Astrocyte of the spinal cord (primary cell): ENCODE measurements around the gene SLC26A9.
"Not testable (repeated sequence)": the region's sequence is repeated elsewhere in the genome, so short reads cannot be mapped to it uniquely, and the experiment has no call there.

Source experiments
- DNase-seq: peaks from one replicate; pipeline ENCODE4 v3.0.0; 2011; ENCODE audit warnings: low read depth, low spot score
- H3K4me3 ChIP-seq: 2 replicates; pipeline ENCODE4 v1.5.1; 2011; ENCODE audit warnings: low read depth, mild to moderate bottlenecking, low read length, moderate library complexity
- in situ Hi-C: cut with HindIII; loops from 2 replicates; pipeline ENCODE4 v1.10.0; 2017; ENCODE audit warnings: low sequenced_read_pairs
- TF ChIP-seq, protein P1 (sequence below): IDR thresholded peaks from 2 replicates; pipeline ENCODE4 v1.5.1; 2012; ENCODE audit warnings: low read depth, mild to moderate bottlenecking, low read length, inconsistent platforms

The SLC26A9 gene

DNA sequence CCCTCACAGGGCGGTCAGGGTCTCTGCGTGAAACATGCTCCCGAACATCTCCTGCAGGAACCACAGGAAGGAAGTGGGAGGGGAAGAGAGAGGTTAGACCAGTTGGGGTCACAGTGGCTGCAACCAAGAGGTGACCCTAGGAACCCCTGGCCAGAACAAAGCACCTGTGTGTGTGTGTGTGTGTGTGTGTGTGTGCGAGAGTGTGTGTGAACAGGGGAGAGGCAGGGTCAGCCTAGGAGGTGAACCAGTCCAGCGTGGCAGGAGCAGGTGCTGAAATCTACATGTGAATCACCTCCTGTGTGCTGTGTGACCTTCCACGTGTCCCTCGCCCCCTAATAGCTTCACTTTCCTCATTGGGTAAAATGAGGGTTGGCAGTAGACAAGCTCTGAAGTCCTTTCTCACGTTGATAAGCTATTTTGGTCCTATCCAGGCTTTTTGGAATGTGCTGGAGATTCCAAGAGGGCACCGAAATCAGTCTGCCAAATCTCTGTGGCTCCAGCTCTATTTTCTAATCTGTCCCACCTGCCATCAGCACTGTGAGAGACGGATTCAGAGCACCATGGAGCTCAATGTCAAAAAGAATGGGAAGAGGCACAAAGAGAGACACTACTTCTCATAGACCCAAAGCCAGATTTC is 27.8 kb downstream of the SLC26A9 start:
- no peak for DNase-seq
- in situ Hi-C loops = loop anchor here (25.0 kb wide), 1 partner anchor 197 kb away; the partner anchor contains the start of gene AVPR1B
- TF ChIP-seq, protein P1, sequence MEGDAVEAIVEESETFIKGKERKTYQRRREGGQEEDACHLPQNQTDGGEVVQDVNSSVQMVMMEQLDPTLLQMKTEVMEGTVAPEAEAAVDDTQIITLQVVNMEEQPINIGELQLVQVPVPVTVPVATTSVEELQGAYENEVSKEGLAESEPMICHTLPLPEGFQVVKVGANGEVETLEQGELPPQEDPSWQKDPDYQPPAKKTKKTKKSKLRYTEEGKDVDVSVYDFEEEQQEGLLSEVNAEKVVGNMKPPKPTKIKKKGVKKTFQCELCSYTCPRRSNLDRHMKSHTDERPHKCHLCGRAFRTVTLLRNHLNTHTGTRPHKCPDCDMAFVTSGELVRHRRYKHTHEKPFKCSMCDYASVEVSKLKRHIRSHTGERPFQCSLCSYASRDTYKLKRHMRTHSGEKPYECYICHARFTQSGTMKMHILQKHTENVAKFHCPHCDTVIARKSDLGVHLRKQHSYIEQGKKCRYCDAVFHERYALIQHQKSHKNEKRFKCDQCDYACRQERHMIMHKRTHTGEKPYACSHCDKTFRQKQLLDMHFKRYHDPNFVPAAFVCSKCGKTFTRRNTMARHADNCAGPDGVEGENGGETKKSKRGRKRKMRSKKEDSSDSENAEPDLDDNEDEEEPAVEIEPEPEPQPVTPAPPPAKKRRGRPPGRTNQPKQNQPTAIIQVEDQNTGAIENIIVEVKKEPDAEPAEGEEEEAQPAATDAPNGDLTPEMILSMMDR = no peak
- no peak overlapping the region for H3K4me3 ChIP-seq

DNA sequence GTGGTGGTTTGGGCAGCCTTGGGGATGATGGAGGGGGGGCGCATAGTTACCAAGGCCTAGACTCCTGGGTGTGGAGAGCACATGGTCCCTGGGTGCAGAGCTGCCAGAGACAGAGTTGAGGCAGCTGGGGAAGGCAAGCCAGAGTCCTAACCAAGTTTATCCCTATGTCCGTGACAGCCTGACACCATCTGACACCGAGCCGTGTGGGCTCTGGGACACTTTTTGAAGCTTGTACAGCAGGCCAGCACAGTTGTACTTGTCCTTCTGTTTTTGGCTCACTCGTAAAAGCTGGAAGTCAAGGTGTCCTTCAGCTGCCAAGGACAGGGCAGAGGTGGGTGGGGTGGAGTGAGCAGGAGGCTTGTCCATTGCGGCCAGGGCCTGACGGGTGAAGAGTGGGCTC is 28.5 kb downstream of the SLC26A9 start:
- in situ Hi-C loops = loop anchor here (25.0 kb wide), 1 partner anchor 198 kb away; the partner anchor contains the start of gene AVPR1B
- DNase-seq = no peak
- TF ChIP-seq, protein P1 = no peak
- no peak overlapping the region for H3K4me3 ChIP-seq

DNA sequence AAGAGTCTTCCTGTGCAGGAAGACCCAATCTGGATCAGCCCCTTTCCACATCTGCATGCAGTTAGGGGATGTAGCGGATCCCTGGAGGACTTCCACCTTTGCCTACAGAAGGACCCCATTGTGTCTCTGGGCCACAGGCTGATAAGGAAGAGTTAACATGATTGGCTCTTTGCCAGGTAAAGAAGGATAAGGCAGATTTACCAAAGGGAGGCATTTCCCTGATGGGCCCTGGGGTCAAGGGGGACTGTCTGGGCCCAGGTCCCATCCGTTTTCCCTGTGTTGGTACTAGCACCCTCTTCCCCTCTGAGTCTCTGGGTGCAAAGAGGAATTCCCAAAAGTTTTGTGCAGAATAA is 29.1 kb downstream of the SLC26A9 start:
- DNase-seq = no peak
- no peak overlapping the region for H3K4me3 ChIP-seq
- in situ Hi-C loops = loop anchor here (25.0 kb wide), 1 partner anchor 198 kb away; the partner anchor contains the start of gene AVPR1B
- TF ChIP-seq, protein P1 = no peak

DNA sequence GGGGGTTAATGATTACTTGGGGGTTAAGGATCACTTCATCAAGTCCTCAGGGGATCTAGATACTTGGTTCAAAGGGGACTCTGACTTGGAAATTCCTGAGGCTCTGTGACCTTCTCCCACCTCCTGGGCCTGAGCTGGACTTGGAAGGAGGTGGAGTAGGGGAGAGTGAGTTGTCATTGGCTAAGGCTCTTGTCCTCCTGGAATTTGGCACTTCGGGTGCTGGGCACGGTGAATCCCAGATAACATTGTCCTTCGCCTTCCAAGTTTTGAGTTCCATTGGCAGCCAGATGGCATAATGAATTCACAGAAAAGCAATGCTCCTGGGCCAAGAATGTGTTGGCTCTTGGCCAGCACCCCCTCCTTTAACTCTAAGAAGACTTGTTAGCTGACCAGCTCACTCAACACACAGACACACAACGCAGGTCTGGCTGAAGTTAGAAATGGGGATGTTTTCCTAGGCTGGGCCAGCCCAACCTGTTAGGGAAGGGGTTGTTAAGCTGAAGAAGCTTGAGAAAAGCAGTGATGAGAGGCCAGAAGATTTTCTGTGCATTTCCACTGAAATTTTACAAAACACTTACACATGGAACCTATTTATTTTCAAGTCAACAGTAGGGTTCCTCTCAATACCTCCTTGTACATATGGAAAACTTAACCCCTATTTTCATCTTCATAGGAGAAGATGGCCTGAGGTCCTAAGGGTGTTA is 29.7 kb downstream of the SLC26A9 start:
- TF ChIP-seq, protein P1 = no peak
- in situ Hi-C loops = loop anchor here (25.0 kb wide), 1 partner anchor 199 kb away; the partner anchor contains the start of gene AVPR1B
- DNase-seq = no peak
- H3K4me3 ChIP-seq = no peak overlapping the region

DNA sequence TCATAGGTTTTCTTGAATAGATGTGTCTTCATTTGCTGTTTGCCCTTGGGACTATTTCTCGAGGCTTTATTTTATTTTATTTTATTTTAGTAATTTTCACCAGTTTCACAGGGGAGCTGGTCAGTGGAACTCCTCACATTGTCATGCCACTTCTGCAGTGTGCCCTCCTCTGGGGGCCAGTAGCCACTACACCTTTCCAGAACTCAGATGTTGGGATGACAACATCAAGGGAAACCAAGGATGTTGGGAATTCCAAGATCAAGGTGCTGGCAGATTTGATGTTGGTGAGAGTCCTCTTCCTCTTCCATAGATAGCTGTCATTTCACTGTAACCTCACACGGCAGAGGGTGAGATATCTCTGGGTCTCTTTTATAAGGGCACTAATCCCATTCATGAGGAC is 35.5 kb downstream of the SLC26A9 start:
- H3K4me3 ChIP-seq = no peak overlapping the region
- peak; percentile 37 for DNase-seq
- in situ Hi-C loops = loop anchor here (25.0 kb wide), 1 partner anchor 205 kb away; the partner anchor contains the start of gene AVPR1B
- TF ChIP-seq, protein P1 = peak; percentile 75

DNA sequence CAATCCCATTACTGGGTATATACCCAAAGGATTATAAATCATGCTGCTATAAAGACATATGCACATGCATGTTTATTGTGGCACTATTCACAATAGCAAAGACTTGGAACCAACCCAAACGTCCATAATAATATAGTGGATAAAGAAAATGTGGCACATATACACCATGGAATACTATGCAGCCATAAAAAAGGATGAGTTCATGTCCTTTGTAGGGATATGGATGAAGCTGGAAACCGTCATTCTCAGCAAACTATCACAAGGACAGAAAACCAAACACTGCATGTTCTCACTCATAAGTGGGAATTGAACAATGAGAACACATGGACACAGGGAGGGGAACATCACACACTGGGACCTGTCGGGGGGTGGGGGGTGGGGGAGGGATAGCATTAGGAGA is 38.2 kb downstream of the SLC26A9 start:
- in situ Hi-C loops = loop anchor here (25.0 kb wide), 1 partner anchor 207 kb away; the partner anchor contains the start of gene AVPR1B
- not testable (repeated sequence) for H3K4me3 ChIP-seq, DNase-seq

DNA sequence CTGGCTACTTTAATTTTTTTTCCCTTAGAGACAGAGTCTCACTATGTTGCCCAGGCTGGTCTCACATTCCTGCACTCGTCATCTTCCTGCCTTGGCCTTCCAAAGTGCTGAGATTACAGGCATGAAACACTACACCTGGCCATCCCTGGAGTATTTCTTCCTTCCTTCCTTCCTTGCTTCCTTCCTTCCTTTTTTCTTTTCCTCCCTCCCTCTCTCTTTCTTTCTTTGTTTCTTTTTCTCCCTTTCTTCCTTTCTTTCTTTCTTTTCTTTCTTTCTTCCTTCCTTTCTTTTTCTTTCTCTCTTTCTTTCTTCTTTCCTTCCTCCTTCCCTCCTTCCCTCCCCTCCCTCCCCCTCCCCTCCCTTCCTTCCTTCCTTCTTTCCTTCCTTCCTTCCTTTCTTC is 46.9 kb downstream of the SLC26A9 start:
- in situ Hi-C loops = no loop called here
- no peak overlapping the region for H3K4me3 ChIP-seq
- TF ChIP-seq, protein P1 = no peak
- DNase-seq = no peak

DNA sequence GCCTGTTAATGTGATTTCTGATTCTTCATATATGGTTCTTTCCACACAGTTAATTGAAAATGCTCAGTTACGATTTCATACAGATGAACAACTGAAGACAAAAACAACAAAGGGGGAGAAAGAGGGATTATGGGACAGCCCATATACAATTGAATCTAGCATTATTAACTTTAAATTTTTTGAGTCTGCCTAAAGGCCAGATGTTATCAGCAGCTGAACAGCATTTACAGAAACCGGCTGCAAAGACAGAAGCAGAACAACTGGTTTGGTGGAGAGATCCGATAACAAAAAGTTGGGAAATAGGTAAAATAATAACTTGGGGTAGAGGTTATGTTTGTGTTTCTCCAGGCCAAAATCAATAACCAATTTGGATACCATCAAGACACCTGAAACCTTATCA is 49.1 kb downstream of the SLC26A9 start:
- in situ Hi-C loops, DNase-seq, H3K4me3 ChIP-seq: not testable (repeated sequence)

DNA sequence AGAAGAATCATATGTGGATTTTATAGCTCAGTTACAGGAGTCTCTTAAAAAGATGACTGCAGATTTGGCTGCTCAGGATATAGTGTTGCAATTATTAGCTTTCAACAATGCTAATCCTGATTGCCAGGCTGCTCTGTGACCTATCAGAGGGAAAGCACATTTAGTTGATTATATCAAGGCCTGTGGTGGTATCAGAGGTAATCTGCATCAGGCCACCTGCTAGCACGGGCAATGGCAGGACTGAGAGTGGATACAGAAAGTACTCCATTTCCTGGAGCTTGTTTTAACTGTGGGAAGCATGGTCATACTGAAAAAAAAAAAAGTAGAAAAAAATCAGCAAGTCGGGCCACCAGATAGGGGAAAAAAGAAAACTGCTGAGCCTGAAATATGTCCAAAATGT is 51.1 kb downstream of the SLC26A9 start:
- in situ Hi-C loops, H3K4me3 ChIP-seq, DNase-seq: not testable (repeated sequence)

DNA sequence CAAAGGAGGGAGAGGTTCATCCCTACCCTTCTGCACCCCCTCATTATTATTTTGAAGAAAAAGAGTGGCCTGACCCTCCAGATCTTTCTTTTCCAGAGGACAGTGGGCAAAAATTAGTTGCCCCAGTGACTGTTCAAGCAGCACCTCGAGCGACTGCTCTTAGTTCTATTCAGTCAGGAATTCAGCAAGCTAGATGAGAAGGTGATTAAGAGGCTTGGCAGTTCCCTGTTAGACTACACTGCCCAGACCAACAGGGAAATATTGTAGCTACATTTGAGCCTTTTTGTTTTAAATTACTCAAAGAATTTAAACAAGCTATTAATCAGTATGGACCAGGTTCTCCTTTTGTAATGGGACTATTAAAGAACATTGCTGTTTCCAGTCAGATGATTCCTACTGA is 51.8 kb downstream of the SLC26A9 start:
- H3K4me3 ChIP-seq, in situ Hi-C loops: not testable (repeated sequence)
- peak; percentile 18 for DNase-seq
